GM19238 (cell line): Measurements from ENCODE around the gene STK36.
A peak's percentile ranks its signal among the peaks of the same experiment; 100 is the strongest.

Source experiments
- DNase-seq: peaks from one replicate; pipeline ENCODE4 v3.0.0; 2011; ENCODE audit warnings: low spot score; ENCODE audit not compliant: insufficient read length

STK36 gene

GRCh38 chr2:218662827-218663226, 9.1 kb upstream of the STK36 start:
- DNase-seq, result no peak

- DNase-seq, result no peak
Observed at GRCh38 chr2:218663901-218664300, 8.0 kb upstream of the STK36 start.

GRCh38 chr2:218664653-218665052, 7.2 kb upstream of the STK36 start:
- DNase-seq, result no peak

- no peak for DNase-seq
Observed at GRCh38 chr2:218671097-218671653, 711 bp upstream of the STK36 start.

GRCh38 chr2:218679119-218679518, 7.2 kb downstream of the STK36 start:
- no peak for DNase-seq

GRCh38 chr2:218680061-218680460, 8.2 kb downstream of the STK36 start:
- DNase-seq, result no peak

DNA sequence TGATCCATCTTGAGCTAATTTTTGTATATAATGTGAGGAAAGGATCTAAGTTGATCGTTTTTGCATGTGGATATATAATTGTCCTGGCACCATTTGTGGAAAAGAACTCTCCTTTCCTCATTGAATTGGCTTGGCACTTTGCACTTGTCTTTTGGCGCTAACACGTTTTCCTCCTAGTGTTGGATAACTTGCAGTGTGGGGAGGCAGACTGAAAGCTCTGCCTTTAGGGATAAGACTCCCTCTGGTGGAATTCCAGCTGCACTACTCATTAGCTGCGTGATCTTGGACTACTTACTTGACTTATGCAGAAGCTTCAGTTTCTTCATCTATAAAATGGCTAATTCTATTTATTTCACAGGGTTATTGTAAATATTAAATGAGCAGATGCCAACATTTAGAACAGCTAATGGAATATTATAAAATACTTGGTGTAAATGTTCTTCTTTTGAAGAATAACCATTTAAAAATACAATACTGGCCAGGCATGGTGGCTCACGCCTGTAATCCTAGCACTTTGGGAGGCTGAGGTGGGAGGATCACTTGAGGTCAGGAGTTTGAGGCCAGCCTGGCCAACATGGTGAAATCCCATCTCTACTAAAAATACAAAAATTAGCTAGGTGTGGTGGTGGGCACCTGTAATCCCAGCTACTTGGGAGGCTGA, 15.6 kb downstream of the STK36 start:
- DNase-seq, result peak; percentile 16

GRCh38 chr2:218691234-218691633, 19.3 kb downstream of the STK36 start:
- DNase-seq, result no peak

- no peak for DNase-seq
Observed at GRCh38 chr2:218694405-218695145, 22.7 kb downstream of the STK36 start.

DNA sequence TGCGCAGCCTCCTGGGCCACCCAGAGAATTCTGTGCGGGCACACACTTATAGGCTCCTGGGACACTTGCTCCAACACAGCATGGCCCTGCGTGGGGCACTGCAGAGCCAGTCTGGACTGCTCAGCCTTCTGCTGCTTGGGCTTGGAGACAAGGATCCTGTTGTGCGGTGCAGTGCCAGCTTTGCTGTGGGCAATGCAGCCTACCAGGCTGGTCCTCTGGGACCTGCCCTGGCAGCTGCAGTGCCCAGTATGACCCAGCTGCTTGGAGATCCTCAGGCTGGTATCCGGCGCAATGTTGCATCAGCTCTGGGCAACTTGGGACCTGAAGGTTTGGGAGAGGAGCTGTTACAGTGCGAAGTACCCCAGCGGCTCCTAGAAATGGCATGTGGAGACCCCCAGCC, 27.0 kb downstream of the STK36 start:
- DNase-seq, result no peak

GRCh38 chr2:218701806-218702205, 29.9 kb downstream of the STK36 start:
- no peak for DNase-seq

DNA sequence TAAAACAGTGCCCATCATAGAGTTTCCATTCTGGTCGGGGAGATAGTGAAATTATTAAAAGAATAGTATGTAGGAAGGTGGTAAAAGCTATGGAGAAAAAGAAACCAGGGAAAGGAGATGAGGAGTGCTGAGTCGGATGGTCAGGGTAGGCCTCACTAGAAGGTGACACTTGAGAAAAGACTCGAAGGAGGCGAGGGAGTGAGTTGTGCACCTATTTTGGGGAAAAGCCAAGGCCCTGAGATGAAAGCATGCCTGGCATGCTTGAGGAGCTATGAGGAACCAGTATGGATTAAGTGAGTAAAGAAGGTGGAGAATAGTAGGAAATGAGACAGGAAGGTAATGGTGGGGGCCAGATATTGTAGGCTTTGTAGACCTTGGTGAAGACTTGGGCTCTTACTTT, 31.5 kb downstream of the STK36 start:
- no peak for DNase-seq

DNA sequence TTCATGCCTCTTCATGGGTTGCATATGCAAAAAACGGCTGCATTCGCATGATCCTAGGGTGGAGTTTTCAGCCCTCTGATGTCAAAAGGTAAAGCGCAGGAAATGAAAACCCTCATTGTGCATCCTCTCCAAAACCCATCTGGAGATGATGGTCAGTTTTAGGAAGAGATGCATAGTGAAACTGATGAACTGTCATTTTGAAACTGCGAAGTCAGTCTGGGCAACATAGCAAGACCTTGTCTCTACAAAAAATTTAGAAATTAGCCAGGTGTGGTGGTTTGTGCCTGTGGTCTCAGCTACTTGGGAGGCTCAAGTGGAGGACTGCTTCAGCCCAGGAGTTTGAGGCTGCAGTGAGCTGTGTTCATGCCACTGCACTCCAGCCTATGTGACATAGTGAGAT, 36.2 kb downstream of the STK36 start:
- DNase-seq, result peak; percentile 22

DNA sequence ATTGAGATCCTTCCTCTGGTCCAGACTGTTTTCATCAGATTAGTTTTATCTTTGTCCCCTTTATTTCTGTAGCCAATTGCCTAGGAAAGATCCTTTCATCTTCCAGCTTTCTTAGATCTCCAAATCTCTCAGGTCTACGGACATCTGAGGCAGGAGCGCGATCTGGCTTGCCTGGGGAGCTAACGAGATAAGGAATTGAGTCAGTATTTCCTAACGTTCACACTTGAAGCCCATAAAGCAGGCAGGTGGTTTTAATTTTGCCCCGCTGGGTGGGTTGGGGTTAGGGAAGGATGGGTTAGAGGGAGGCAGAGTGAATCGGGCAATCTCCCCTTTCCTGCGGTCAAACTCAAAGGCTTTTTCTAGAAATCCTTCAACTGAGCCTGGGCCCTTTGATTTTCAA, 38.0 kb downstream of the STK36 start:
- DNase-seq, result no peak

- no peak for DNase-seq
Observed at GRCh38 chr2:218710334-218710686, 38.4 kb downstream of the STK36 start.

GRCh38 chr2:218710687-218711549, 39.0 kb downstream of the STK36 start, which contains the start of gene TTLL4:
Gene TTLL4 (plus strand): TSS chr2:218710835. CDS start chr2:218737677, 26,842 bp downstream.
- DNase-seq, result peak; percentile 96

GRCh38 chr2:218711550-218711929, 39.7 kb downstream of the STK36 start:
- DNase-seq, result no peak

- DNase-seq, result no peak
Observed at GRCh38 chr2:218713922-218714321, 42.0 kb downstream of the STK36 start.

GRCh38 chr2:218716070-218716469, 44.2 kb downstream of the STK36 start:
- no peak for DNase-seq

- no peak for DNase-seq
Observed at GRCh38 chr2:218717262-218717661, 45.4 kb downstream of the STK36 start.

GRCh38 chr2:218718058-218718457, 46.2 kb downstream of the STK36 start:
- no peak for DNase-seq

DNA sequence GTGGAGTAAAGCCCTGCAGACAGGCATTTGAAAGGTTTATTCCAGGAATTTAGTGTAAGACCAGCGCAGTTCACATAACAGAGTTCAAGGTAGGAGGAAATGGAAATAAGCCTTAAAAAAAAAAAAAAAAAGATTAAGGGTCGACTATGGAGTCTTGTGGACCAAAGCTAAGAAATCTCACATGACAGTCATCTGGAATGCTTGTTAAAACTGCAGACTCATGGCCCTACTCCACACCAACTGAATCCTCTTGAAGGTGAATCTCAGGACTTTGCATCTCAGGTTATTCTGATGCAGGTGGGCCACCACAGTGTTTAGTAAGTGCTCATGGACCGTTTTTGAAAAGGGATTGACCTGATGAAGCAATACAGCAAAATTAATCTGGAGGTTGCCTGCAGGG, 47.6 kb downstream of the STK36 start:
- DNase-seq, result no peak
